Esophagus muscularis mucosa (tissue), 4 donors: ENCODE data around the gene ALPL.

Experiments used
- EP300 ChIP-seq: sonication (generic); formaldehyde crosslinking; IDR thresholded peaks from one replicate; pipeline ENCODE4 v1.6.1; 2017; ENCODE audit warnings: antibody characterized with exemption
- POLR2A ChIP-seq: fragments of 450-650 bp; IDR thresholded peaks from one replicate; pipeline ENCODE4 v1.6.1; 2017; ENCODE audit warnings: antibody characterized with exemption, moderate library complexity, mild to moderate bottlenecking, low read depth
- POLR2AphosphoS5 ChIP-seq, 2 donors: sonication (generic); formaldehyde crosslinking; IDR thresholded peaks; one replicate each; pipeline ENCODE4 v1.6.1; 2017; ENCODE audit warnings: antibody characterized with exemption in 2 of 2
- TF ChIP-seq, protein P1 (sequence below), 3 experiments: fragments of 200-600 bp in 2 of 3; fragments of 450-650 bp in 1 of 3; sonication (generic) in 2 of 3; IDR thresholded peaks; one replicate each; pipeline ENCODE4 v1.5.1; 2017 to 2019; ENCODE audit warnings: antibody characterized with exemption in 3 of 3, mild to moderate bottlenecking in 2 of 3, moderate library complexity in 1 of 3

DNA sequence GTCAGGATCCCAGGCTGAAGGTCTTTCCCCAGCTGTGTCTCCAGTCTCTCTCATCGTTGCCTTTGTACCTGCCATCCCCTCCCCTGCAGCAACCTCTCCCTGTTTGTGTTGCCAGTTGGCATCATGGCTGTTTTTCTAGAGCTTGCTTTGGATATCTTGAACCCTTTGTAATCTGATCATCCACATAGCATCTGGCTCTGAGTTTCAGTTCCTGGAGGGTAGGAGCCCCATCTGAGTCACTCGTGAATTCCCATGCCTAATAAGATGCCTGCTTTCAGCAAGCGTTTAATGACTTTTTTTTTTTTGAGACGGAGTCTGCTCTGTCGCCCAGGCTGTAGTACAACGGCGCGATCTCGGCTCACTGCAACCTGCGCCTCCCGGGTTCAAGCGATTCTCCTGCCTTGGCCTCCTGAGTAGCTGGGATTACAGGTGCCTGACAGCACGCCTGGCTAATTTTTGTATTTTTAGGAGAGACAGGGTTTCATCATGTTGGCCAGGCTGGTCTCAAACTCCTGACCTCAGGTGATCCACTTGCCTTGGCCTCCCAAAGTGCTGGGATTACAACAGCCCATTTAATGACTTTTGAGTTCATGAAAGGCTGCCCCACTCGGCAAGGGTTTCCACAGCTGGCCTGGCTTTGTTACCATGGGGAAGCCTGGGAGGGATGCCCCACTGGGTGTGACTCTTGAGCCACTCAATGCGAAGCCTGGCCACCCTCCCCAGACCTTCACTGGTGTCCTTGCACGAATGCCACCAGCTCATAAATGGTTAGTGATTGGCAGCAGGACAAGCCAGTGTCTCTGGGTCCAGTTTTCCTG lies 11.9 kb downstream of the ALPL start:
- TF ChIP-seq, protein P1, sequence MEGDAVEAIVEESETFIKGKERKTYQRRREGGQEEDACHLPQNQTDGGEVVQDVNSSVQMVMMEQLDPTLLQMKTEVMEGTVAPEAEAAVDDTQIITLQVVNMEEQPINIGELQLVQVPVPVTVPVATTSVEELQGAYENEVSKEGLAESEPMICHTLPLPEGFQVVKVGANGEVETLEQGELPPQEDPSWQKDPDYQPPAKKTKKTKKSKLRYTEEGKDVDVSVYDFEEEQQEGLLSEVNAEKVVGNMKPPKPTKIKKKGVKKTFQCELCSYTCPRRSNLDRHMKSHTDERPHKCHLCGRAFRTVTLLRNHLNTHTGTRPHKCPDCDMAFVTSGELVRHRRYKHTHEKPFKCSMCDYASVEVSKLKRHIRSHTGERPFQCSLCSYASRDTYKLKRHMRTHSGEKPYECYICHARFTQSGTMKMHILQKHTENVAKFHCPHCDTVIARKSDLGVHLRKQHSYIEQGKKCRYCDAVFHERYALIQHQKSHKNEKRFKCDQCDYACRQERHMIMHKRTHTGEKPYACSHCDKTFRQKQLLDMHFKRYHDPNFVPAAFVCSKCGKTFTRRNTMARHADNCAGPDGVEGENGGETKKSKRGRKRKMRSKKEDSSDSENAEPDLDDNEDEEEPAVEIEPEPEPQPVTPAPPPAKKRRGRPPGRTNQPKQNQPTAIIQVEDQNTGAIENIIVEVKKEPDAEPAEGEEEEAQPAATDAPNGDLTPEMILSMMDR (IDR thresholded peaks at IDR 0.05) = no peak
- TF ChIP-seq POLR2A = no peak
- no peak for TF ChIP-seq POLR2AphosphoS5 (IDR thresholded peaks at IDR 0.05)
- TF ChIP-seq EP300 = no peak
